Neural cell (in vitro differentiated cells): ENCODE measurements around the gene NDUFS2. TPM values are rescaled to one million over a fixed set of nuclear protein-coding genes. Genes with fewer than 3 reads are reported as not detected.

Experiments
- H2AFZ ChIP-seq: fragments of 200-600, 300-800 bp; sonication (generic), shearing (Covaris generic); 2 replicates; pipeline ENCODE4 v1.6.0; 2014; ENCODE audit warnings: low read depth, mild to moderate bottlenecking, antibody characterized with exemption, low read length, moderate library complexity
- H3F3A ChIP-seq: fragments of 200-600 bp; shearing (Covaris generic); 2 replicates; pipeline ENCODE4 v1.6.1; 2016; ENCODE audit warnings: mild to moderate bottlenecking, moderate library complexity, mixed read lengths, antibody characterized with exemption, low read length; ENCODE audit not compliant: insufficient read depth, poor library complexity, severe bottlenecking
- H3K27ac ChIP-seq: fragments of 200-600, 300-800 bp; sonication (generic), shearing (Covaris generic); 2 replicates; pipeline ENCODE4 v1.5.1; 2014; ENCODE audit warnings: mild to moderate bottlenecking, low read length, moderate library complexity
- H3K27me3 ChIP-seq: fragments of 300-800, 200-600 bp; sonication (generic), shearing (Covaris generic); 2 replicates; pipeline ENCODE4 v1.6.0; 2014; ENCODE audit warnings: mild to moderate bottlenecking, low read depth, low read length, moderate library complexity; ENCODE audit not compliant: insufficient read depth
- H3K36me3 ChIP-seq: fragments of 300-800, 200-600 bp; sonication (generic), shearing (Covaris generic); 2 replicates; pipeline ENCODE4 v1.5.1; 2014; ENCODE audit warnings: mild to moderate bottlenecking, antibody characterized with exemption, low read length, moderate library complexity; ENCODE audit not compliant: insufficient read depth
- H3K4me2 ChIP-seq: fragments of 300-800, 200-600 bp; sonication (generic), shearing (Covaris generic); 2 replicates; pipeline ENCODE4 v1.6.0; 2014; ENCODE audit warnings: mild to moderate bottlenecking, low read length
- H3K4me3 ChIP-seq: fragments of 300-800, 200-600 bp; sonication (generic), shearing (Covaris generic); 2 replicates; pipeline ENCODE4 v1.5.1; 2014; ENCODE audit warnings: mild to moderate bottlenecking, low read length, moderate library complexity
- H3K79me2 ChIP-seq: fragments of 200-600 bp; shearing (Covaris generic); replicated peaks from 2 replicates; pipeline ENCODE4 v1.6.0; 2014; ENCODE audit warnings: mild to moderate bottlenecking, low read length, moderate library complexity; ENCODE audit not compliant: insufficient read depth
- H3K9ac ChIP-seq: fragments of 300-800, 200-600 bp; sonication (generic), shearing (Covaris generic); 2 replicates; pipeline ENCODE4 v1.6.1; 2016; ENCODE audit warnings: mild to moderate bottlenecking, low read length, mixed read lengths
- H3K9me2 ChIP-seq: fragments of 200-600 bp; shearing (Covaris generic); 2 replicates; pipeline ENCODE4 v1.6.1; 2016; ENCODE audit warnings: mild to moderate bottlenecking, low read length, mixed read lengths; ENCODE audit not compliant: insufficient read depth
- H3K9me3 ChIP-seq: fragments of 200-600, 300-800 bp; sonication (generic), shearing (Covaris generic); 2 replicates; pipeline ENCODE4 v1.6.1; 2016; ENCODE audit warnings: mild to moderate bottlenecking, mixed run types, low read length, moderate library complexity, mixed read lengths
- H4K20me1 ChIP-seq: fragments of 200-600 bp; shearing (Covaris generic); 2 replicates; pipeline ENCODE4 v1.6.1; 2016; ENCODE audit warnings: mild to moderate bottlenecking, mixed run types; ENCODE audit not compliant: insufficient read depth
- CTCF ChIP-seq: fragments of 450-650 bp; IDR thresholded peaks from 2 replicates; pipeline ENCODE4 v1.5.1; 2014; ENCODE audit warnings: antibody characterized with exemption, mild to moderate bottlenecking, moderate library complexity; ENCODE audit not compliant: poor library complexity, severe bottlenecking
- EP300 ChIP-seq: fragments of 450-650 bp; conservative IDR thresholded peaks from 2 replicates; pipeline ENCODE4 v1.6.1; 2014; ENCODE audit warnings: antibody characterized with exemption, mild to moderate bottlenecking, moderate library complexity; ENCODE audit not compliant: poor library complexity, severe bottlenecking
- EZH2 ChIP-seq: fragments of 200-600, 300-800 bp; shearing (Covaris generic), sonication (generic); IDR thresholded peaks from 2 replicates; pipeline ENCODE4 v1.6.1; 2014; ENCODE audit warnings: antibody characterized with exemption, low read length, borderline replicate concordance, mild to moderate bottlenecking; ENCODE audit not compliant: insufficient read depth, poor library complexity, severe bottlenecking
- MXI1 ChIP-seq: fragments of 450-650 bp; conservative IDR thresholded peaks from 2 replicates; pipeline ENCODE4 v1.6.1; 2014; ENCODE audit warnings: antibody characterized with exemption, mild to moderate bottlenecking; ENCODE audit not compliant: poor library complexity, severe bottlenecking
- POLR2AphosphoS5 ChIP-seq: IDR thresholded peaks from 2 replicates; pipeline ENCODE4 v1.6.1; 2012
- RAD21 ChIP-seq: fragments of 450-650 bp; conservative IDR thresholded peaks from 2 replicates; pipeline ENCODE4 v1.6.1; 2014; ENCODE audit warnings: antibody characterized with exemption, mild to moderate bottlenecking, moderate library complexity
- REST ChIP-seq: IDR thresholded peaks from 2 replicates; pipeline ENCODE4 v1.6.1; 2012; ENCODE audit warnings: borderline replicate concordance
- SMC3 ChIP-seq: fragments of 450-650 bp; conservative IDR thresholded peaks from 2 replicates; pipeline ENCODE4 v1.6.1; 2014; ENCODE audit warnings: antibody characterized with exemption, mild to moderate bottlenecking, moderate library complexity; ENCODE audit not compliant: poor library complexity
- TAF1 ChIP-seq: IDR thresholded peaks from 2 replicates; pipeline ENCODE4 v1.6.1; 2012; ENCODE audit warnings: low read depth
- polyA plus RNA-seq: library from polyadenylated mRNA; depleted of rRNA; stranded (reverse); fragments of >200 nt; gene quantifications from 2 replicates; pipeline ENCODE4 v1.2.3, GENCODE V29; 2014

The NDUFS2 gene
- polyA plus RNA-seq, 1 donor from 2014 or later, result 166 TPM

GRCh38 chr1:161174911-161175310 lies 27.3 kb upstream of the NDUFS2 start:
- H4K20me1 ChIP-seq, result no peaks in the 10 kb centered on the region
- no peak overlapping the region for H3K27ac ChIP-seq
- H3K4me2 ChIP-seq, result no peak overlapping the region
- H3K36me3 ChIP-seq, result no peaks in the 10 kb centered on the region
- H3K4me3 ChIP-seq, result no peak overlapping the region
- no peak for TF ChIP-seq EZH2
- TF ChIP-seq RAD21, result no peak
- TF ChIP-seq EP300, result no peak
- TF ChIP-seq POLR2AphosphoS5, result no peak
- no peak for TF ChIP-seq SMC3
- TF ChIP-seq TAF1, result no peak
- no peak for TF ChIP-seq REST
- no peak for TF ChIP-seq MXI1
- TF ChIP-seq CTCF, result no peak
- no peaks in the 10 kb centered on the region for H3K9me2 ChIP-seq
- no peak overlapping the region for H3K9ac ChIP-seq
- no peaks in the 10 kb centered on the region for H3K27me3 ChIP-seq
- no peaks in the 10 kb centered on the region for H3K9me3 ChIP-seq
- H3K79me2 ChIP-seq, result peaks cover 6% of the 10 kb centered on the region
- no peak overlapping the region for H2AFZ ChIP-seq
- no peaks in the 10 kb centered on the region for H3F3A ChIP-seq

GRCh38 chr1:161175771-161176453 lies 26.3 kb upstream of the NDUFS2 start:
- H3K4me2 ChIP-seq, result peak overlapping the region; percentile 81
- no peaks in the 10 kb centered on the region for H3K36me3 ChIP-seq
- no peak overlapping the region for H2AFZ ChIP-seq
- no peaks in the 10 kb centered on the region for H3K9me3 ChIP-seq
- no peak overlapping the region for H3K27ac ChIP-seq
- H3K9me2 ChIP-seq, result no peaks in the 10 kb centered on the region
- H3K9ac ChIP-seq, result peak overlapping the region; percentile 81
- no peaks in the 10 kb centered on the region for H3K27me3 ChIP-seq
- TF ChIP-seq EZH2 (no peak), CTCF (no peak), MXI1 (no peak), TAF1 (no peak), REST (no peak), RAD21 (no peak), POLR2AphosphoS5 (no peak), EP300 (no peak), SMC3 (no peak)
- peak overlapping the region; percentile 78 for H3K4me3 ChIP-seq
- no peaks in the 10 kb centered on the region for H3F3A ChIP-seq
- peaks cover 6% of the 10 kb centered on the region for H3K79me2 ChIP-seq
- no peaks in the 10 kb centered on the region for H4K20me1 ChIP-seq
